HG02885 (cell line): ENCODE results near the gene MACROD2.

Experiments
- ATAC-seq: cut with Tn5 transposase; IDR thresholded peaks from one replicate; pipeline ENCODE4 v1.9.1; 2021; ENCODE audit warnings: mild to moderate bottlenecking; ENCODE audit not compliant: unreplicated experiment, poor library complexity

The MACROD2 gene

GRCh38 chr20:14561741-14562221 lies 566.5 kb downstream of the MACROD2 start:
- no peak for ATAC-seq

GRCh38 chr20:14562981-14563380 lies 567.7 kb downstream of the MACROD2 start:
- ATAC-seq, result no peak

GRCh38 chr20:14566505-14566904 lies 571.2 kb downstream of the MACROD2 start:
- ATAC-seq, result no peak

- ATAC-seq, result no peak
These were observed 572.9 kb downstream of the MACROD2 start for GRCh38 chr20:14568225-14568624.

- no peak for ATAC-seq
These were observed 573.4 kb downstream of the MACROD2 start for GRCh38 chr20:14568701-14569100.

GRCh38 chr20:14569641-14570040 lies 574.3 kb downstream of the MACROD2 start:
- ATAC-seq, result no peak

GRCh38 chr20:14570811-14571210 lies 575.5 kb downstream of the MACROD2 start:
- no peak for ATAC-seq

- ATAC-seq, result no peak
These were observed 578.4 kb downstream of the MACROD2 start for GRCh38 chr20:14573676-14574075.

- ATAC-seq, result no peak
These were observed 581.0 kb downstream of the MACROD2 start for GRCh38 chr20:14576196-14576877.

- no peak for ATAC-seq
These were observed 585.2 kb downstream of the MACROD2 start for GRCh38 chr20:14580418-14581074.

- ATAC-seq, result no peak
These were observed 586.4 kb downstream of the MACROD2 start for GRCh38 chr20:14581731-14582130.

- no peak for ATAC-seq
These were observed 587.5 kb downstream of the MACROD2 start for GRCh38 chr20:14582855-14583254.

- no peak for ATAC-seq
These were observed 588.1 kb downstream of the MACROD2 start for GRCh38 chr20:14583413-14583812.

GRCh38 chr20:14589383-14589782 lies 594.1 kb downstream of the MACROD2 start:
- ATAC-seq, result no peak

- ATAC-seq, result no peak
These were observed 599.7 kb downstream of the MACROD2 start for GRCh38 chr20:14595051-14595450.

- no peak for ATAC-seq
These were observed 601.9 kb downstream of the MACROD2 start for GRCh38 chr20:14597206-14597715.

GRCh38 chr20:14599613-14600012 lies 604.3 kb downstream of the MACROD2 start:
- no peak for ATAC-seq

GRCh38 chr20:14600527-14600926 lies 605.2 kb downstream of the MACROD2 start:
- no peak for ATAC-seq

GRCh38 chr20:14604143-14604542 lies 608.8 kb downstream of the MACROD2 start:
- no peak for ATAC-seq

- ATAC-seq, result no peak
These were observed 614.3 kb downstream of the MACROD2 start for GRCh38 chr20:14609328-14610221.

GRCh38 chr20:14611479-14611878 lies 616.2 kb downstream of the MACROD2 start:
- no peak for ATAC-seq
